Gastroesophageal sphincter (tissue), 4 donors: ENCODE measurements around the gene ATP9A. TPM values are rescaled to one million over a fixed set of nuclear protein-coding genes. Genes with fewer than 3 reads are reported as not detected.

Experiments
- ATAC-seq: fragments of 150-250 bp; one replicate; pipeline ENCODE4 v1.9.1; 2016; ENCODE audit warnings: mild to moderate bottlenecking, moderate library complexity
- H3K27ac ChIP-seq, 4 donors: fragments of 200-600 bp; sonication (generic) in 3 of 4; 1 replicate in 3 of 4; 2 replicates in 1 of 4; pipeline ENCODE4 v1.5.1; 2016 to 2019
- H3K27me3 ChIP-seq: fragments of 200-600 bp; sonication (generic); one replicate; pipeline ENCODE4 v1.5.1; 2019
- H3K36me3 ChIP-seq, 2 donors: fragments of 200-600 bp; sonication (generic); one replicate each; pipeline ENCODE4 v1.5.1; 2019; ENCODE audit warnings: control low read depth in 1 of 2
- H3K4me1 ChIP-seq, 3 donors: fragments of 200-600 bp; sonication (generic); 1 replicate in 2 of 3; 2 replicates in 1 of 3; pipeline ENCODE4 v1.5.1; 2016 to 2019; ENCODE audit warnings: control low read depth in 2 of 3
- H3K4me3 ChIP-seq, 2 donors: fragments of 200-600 bp; sonication (generic); one replicate each; pipeline ENCODE4 v1.5.1; 2019; ENCODE audit warnings: mild to moderate bottlenecking in 1 of 2, moderate library complexity in 1 of 2
- H3K9me3 ChIP-seq, 3 donors: fragments of 200-600 bp; sonication (generic); one replicate each; pipeline ENCODE4 v1.5.1; 2017 to 2019; ENCODE audit warnings: control low read depth in 2 of 3
- EP300 ChIP-seq: sonication (generic); formaldehyde crosslinking; IDR thresholded peaks from one replicate; pipeline ENCODE4 v1.6.1; 2017; ENCODE audit warnings: antibody characterized with exemption, mild to moderate bottlenecking
- POLR2A ChIP-seq, 2 donors: fragments of 450-650 bp; IDR thresholded peaks; one replicate each; pipeline ENCODE4 v1.6.1; 2017; ENCODE audit warnings: antibody characterized with exemption in 2 of 2, mild to moderate bottlenecking in 2 of 2, moderate library complexity in 1 of 2
- POLR2AphosphoS5 ChIP-seq: sonication (generic); formaldehyde crosslinking; IDR thresholded peaks from one replicate; pipeline ENCODE4 v1.6.1; 2017; ENCODE audit warnings: antibody characterized with exemption
- WGBS, 2 donors: methylation state at CpG; one replicate each; pipeline ENCODE4 v1.1.5; 2018; ENCODE audit warnings: low coverage in 1 of 2; 5-methylcytosine and 5-hydroxymethylcytosine counted together
- total RNA-seq, 4 donors: library from RNA; depleted of rRNA; stranded (reverse); fragments of >200 nt; gene quantifications; one replicate each; pipeline ENCODE4 v1.1.0, GENCODE V29; 2016
- TF ChIP-seq, protein P1 (sequence below), 4 experiments: fragments of 200-600 bp in 2 of 4; fragments of 450-650 bp in 2 of 4; sonication (generic) in 1 of 4; IDR thresholded peaks; one replicate each; pipeline ENCODE4 v1.5.1; 2017 to 2019; ENCODE audit warnings: antibody characterized with exemption in 4 of 4, mild to moderate bottlenecking in 2 of 4, moderate library complexity in 2 of 4

The ATP9A gene
- total RNA-seq, 4 donors from 2014 or later = 49.3 to 80.2 (median 57.7) TPM

DNA sequence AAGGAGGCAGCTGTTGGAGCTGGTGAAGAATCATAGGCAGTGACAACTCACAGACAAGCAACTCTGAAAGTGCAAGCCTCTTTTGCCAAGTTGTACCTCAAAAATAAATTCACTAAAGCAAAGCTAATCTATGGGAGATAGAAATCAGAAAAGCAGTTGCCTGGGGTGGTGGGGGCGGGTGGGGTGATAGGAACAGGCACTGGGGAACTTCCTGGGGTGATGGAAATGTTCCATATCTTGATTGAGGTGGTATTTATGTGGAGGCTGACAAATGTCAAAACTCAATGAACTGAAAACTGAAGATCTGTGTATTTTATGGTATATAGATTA lies 52.4 kb downstream of the ATP9A start:
- H3K27me3 ChIP-seq = no peaks in the 10 kb centered on the region
- H3K4me1 ChIP-seq = peaks cover 0 to 8% (median 0%) of the 10 kb centered on the region in 3 donors
- peaks cover 0 to 19% of the 10 kb centered on the region in 2 donors for H3K36me3 ChIP-seq
- no peaks in the 10 kb centered on the region for H3K9me3 ChIP-seq
- TF ChIP-seq POLR2AphosphoS5 (no peak), POLR2A (IDR thresholded peaks at IDR 0.05) (no peak), EP300 (no peak)
- TF ChIP-seq, protein P1, sequence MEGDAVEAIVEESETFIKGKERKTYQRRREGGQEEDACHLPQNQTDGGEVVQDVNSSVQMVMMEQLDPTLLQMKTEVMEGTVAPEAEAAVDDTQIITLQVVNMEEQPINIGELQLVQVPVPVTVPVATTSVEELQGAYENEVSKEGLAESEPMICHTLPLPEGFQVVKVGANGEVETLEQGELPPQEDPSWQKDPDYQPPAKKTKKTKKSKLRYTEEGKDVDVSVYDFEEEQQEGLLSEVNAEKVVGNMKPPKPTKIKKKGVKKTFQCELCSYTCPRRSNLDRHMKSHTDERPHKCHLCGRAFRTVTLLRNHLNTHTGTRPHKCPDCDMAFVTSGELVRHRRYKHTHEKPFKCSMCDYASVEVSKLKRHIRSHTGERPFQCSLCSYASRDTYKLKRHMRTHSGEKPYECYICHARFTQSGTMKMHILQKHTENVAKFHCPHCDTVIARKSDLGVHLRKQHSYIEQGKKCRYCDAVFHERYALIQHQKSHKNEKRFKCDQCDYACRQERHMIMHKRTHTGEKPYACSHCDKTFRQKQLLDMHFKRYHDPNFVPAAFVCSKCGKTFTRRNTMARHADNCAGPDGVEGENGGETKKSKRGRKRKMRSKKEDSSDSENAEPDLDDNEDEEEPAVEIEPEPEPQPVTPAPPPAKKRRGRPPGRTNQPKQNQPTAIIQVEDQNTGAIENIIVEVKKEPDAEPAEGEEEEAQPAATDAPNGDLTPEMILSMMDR (IDR thresholded peaks at IDR 0.05) = no peak
- no peak overlapping the region for H3K4me3 ChIP-seq
- 80 to 88% methylated on average over 1 of the region's 1 CpG for WGBS, 2 donors
- no peak overlapping the region for H3K27ac ChIP-seq
- no peak for ATAC-seq

DNA sequence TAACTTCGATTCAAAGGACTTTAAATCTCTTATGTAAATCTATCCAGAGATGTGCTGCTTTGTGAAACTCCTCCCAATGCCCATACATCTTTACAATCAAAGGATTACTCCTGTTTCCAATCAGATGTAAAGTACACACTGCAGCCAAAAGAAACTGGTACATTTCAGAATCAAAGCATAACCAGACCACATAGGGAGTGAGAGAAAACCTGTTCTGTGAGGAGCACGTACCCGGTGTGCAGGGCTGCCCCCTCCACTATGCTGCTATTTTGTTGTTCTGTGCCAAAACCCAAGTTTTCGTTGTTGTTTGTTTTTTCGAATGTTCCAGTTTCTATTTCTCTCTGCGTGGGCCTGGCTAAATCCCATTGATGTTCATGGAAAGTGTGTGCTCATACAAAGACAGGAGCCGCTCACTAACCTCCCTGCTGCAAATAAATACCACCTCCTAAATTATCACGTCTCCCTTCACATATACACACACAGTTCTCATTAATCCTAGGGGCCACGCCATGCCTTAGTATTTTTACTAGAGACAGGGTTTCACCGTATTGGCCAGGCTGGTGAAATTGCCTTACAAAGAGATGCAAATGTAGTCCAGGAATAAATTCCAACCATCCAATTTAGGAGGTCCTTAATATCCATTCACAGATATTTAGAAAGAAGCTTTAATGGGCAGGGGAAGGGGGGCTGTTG lies 52.9 kb downstream of the ATP9A start:
- Histone ChIP-seq H3K4me1 (peaks cover 0 to 8% (median 0%) of the 10 kb centered on the region in 3 donors), H3K27ac (no peak overlapping the region), H3K4me3 (no peak overlapping the region), H3K9me3 (no peaks in the 10 kb centered on the region), H3K36me3 (peaks cover 0 to 24% of the 10 kb centered on the region in 2 donors), H3K27me3 (no peaks in the 10 kb centered on the region)
- no peak for ATAC-seq
- WGBS, 2 donors = 47 to 53% methylated on average over 7 to 9 of the region's 10 CpGs
- TF ChIP-seq POLR2A (IDR thresholded peaks at IDR 0.05) (no peak), POLR2AphosphoS5 (no peak), EP300 (no peak)
- TF ChIP-seq, protein P1 (IDR thresholded peaks at IDR 0.05) = no peak

DNA sequence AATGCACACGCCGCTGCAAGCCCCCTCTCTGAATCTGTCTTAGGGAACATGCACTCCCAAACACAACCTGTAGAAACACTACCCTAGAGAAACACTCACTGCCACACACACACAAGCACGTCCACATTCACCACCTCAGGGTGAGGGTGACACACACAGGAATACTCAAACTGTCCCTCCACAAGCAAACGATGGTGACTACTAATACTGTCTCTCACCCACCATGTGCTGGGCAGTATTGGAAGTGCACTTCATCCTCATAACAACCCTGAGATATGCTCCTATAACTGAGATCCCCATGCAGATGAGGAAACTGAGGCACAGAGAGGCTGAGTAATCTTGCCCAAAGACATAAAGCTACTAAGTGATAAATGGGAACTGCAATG lies 55.0 kb downstream of the ATP9A start:
- Histone ChIP-seq H3K27me3 (no peaks in the 10 kb centered on the region), H3K27ac (no peak overlapping the region), H3K4me1 (peaks cover 0 to 8% (median 0%) of the 10 kb centered on the region in 3 donors), H3K9me3 (no peaks in the 10 kb centered on the region), H3K4me3 (no peak overlapping the region), H3K36me3 (peaks cover 0 to 43% of the 10 kb centered on the region in 2 donors)
- TF ChIP-seq, protein P1 (IDR thresholded peaks at IDR 0.05) = no peak
- TF ChIP-seq EP300 (no peak), POLR2AphosphoS5 (no peak), POLR2A (IDR thresholded peaks at IDR 0.05) (no peak)
- ATAC-seq = no peak
- WGBS, 2 donors = 72 to 80% methylated on average over 2 to 3 of the region's 4 CpGs

DNA sequence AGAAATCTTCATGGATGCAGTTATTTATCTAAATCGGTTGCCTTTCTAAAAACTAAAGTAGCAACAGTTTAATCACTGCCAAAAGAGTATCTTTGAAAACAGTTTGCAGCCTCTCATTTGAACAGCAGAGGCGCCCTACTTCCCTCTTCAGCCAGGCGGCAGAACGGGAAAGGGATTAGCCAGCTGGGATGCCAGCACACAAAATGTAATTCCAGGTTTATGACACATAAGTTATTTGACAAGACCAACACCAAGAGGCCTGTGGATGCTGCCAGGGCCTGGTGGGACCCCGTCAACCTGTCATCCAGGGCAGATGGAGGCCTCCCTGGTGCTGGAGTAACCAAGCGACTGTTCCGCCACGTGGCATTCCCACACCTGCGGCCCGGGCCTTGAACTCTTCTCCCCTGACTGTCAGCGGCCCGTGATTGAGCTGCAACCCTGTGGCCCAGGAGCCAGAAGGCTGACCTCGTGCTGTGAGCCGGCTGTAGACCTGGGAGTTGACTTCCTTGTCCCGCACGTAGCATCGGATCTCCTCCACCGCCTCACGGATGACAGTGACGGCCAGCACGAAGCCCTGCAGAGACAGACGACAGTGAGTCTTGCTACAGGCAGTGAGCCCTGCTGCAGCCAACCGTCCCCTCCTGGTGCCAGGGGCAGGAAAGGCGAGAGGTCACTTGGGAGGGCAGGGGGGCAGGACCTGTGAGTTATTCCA lies 55.5 kb downstream of the ATP9A start:
- H3K9me3 ChIP-seq = no peaks in the 10 kb centered on the region
- WGBS, 2 donors = 67 to 85% methylated on average over 1 to 8 of the region's 24 CpGs
- no peak overlapping the region for H3K4me3 ChIP-seq
- no peaks in the 10 kb centered on the region for H3K27me3 ChIP-seq
- ATAC-seq = no peak
- peaks cover 0 to 8% (median 0%) of the 10 kb centered on the region in 3 donors for H3K4me1 ChIP-seq
- peaks cover 0 to 48% of the 10 kb centered on the region in 2 donors for H3K36me3 ChIP-seq
- TF ChIP-seq, protein P1 (IDR thresholded peaks at IDR 0.05) = no peak
- TF ChIP-seq POLR2A (IDR thresholded peaks at IDR 0.05) (no peak), EP300 (no peak), POLR2AphosphoS5 (no peak)
- no peak overlapping the region for H3K27ac ChIP-seq
